ENCODE results near the gene RPS6KA2.
"Not testable (repeated sequence)": the region's sequence is repeated elsewhere in the genome, so short reads cannot be mapped to it uniquely, and the experiment has no call there.

The RPS6KA2 gene

GRCh38 chr6:166636191-166636933, 9.3 kb upstream of the RPS6KA2 start:
- Histone ChIP-seq H3K27ac (ENCODE audit: low read depth, low read length) (no peak overlapping the region), H3K9ac (ENCODE audit: low read depth in 1 of 2, low read length in 2 of 2) (no peak overlapping the region), H3K4me1 (ENCODE audit: control insufficient read depth in 1 of 2, insufficient read depth in 2 of 2, low read length in 2 of 2) (peaks cover 3 to 5% of the 10 kb centered on the region in 2 donors), H3K36me3 (ENCODE audit: control insufficient read depth in 1 of 2, insufficient read depth in 2 of 2, low read length in 2 of 2) (no peaks in the 10 kb centered on the region), H3K9me3 (ENCODE audit: control insufficient read depth in 1 of 2, low read length in 2 of 2) (no peaks in the 10 kb centered on the region), H3K27me3 (ENCODE audit: control insufficient read depth in 1 of 2, insufficient read depth in 2 of 2, low read length in 2 of 2) (peaks cover 0 to 9% of the 10 kb centered on the region in 2 donors), H3K4me3 (ENCODE audit: low read depth in 1 of 2, low read length in 2 of 2) (no peak overlapping the region)

- Histone ChIP-seq H3K4me3 (ENCODE audit: low read depth in 1 of 2, low read length in 2 of 2) (no peak overlapping the region), H3K9me3 (ENCODE audit: control insufficient read depth in 1 of 2, low read length in 2 of 2) (no peaks in the 10 kb centered on the region), H3K9ac (ENCODE audit: low read depth in 1 of 2, low read length in 2 of 2) (no peak overlapping the region), H3K4me1 (ENCODE audit: control insufficient read depth in 1 of 2, insufficient read depth in 2 of 2, low read length in 2 of 2) (peaks cover 0 to 1% of the 10 kb centered on the region in 2 donors), H3K36me3 (ENCODE audit: control insufficient read depth in 1 of 2, insufficient read depth in 2 of 2, low read length in 2 of 2) (no peaks in the 10 kb centered on the region), H3K27me3 (ENCODE audit: control insufficient read depth in 1 of 2, insufficient read depth in 2 of 2, low read length in 2 of 2) (peaks cover 0 to 9% of the 10 kb centered on the region in 2 donors), H3K27ac (ENCODE audit: low read depth, low read length) (no peak overlapping the region)
These were observed 8.2 kb upstream of the RPS6KA2 start for GRCh38 chr6:166635013-166635970.

GRCh38 chr6:166634581-166634980, 7.5 kb upstream of the RPS6KA2 start:
- not testable (repeated sequence) for H3K9ac ChIP-seq (ENCODE audit: low read depth in 1 of 2, low read length in 2 of 2); H3K27me3 ChIP-seq (ENCODE audit: control insufficient read depth in 1 of 2, insufficient read depth in 2 of 2, low read length in 2 of 2); H3K27ac ChIP-seq (ENCODE audit: low read depth, low read length); H3K9me3 ChIP-seq (ENCODE audit: control insufficient read depth in 1 of 2, low read length in 2 of 2); H3K4me1 ChIP-seq (ENCODE audit: control insufficient read depth in 1 of 2, insufficient read depth in 2 of 2, low read length in 2 of 2); H3K36me3 ChIP-seq (ENCODE audit: control insufficient read depth in 1 of 2, insufficient read depth in 2 of 2, low read length in 2 of 2); H3K4me3 ChIP-seq (ENCODE audit: low read depth in 1 of 2, low read length in 2 of 2)

GRCh38 chr6:166633732-166634535, 6.9 kb upstream of the RPS6KA2 start:
- Histone ChIP-seq H3K27ac (ENCODE audit: low read depth, low read length) (no peak overlapping the region), H3K9me3 (ENCODE audit: control insufficient read depth in 1 of 2, low read length in 2 of 2) (no peaks in the 10 kb centered on the region), H3K27me3 (ENCODE audit: control insufficient read depth in 1 of 2, insufficient read depth in 2 of 2, low read length in 2 of 2) (peaks cover 5 to 9% of the 10 kb centered on the region in 2 donors), H3K9ac (ENCODE audit: low read depth in 1 of 2, low read length in 2 of 2) (no peak overlapping the region), H3K36me3 (ENCODE audit: control insufficient read depth in 1 of 2, insufficient read depth in 2 of 2, low read length in 2 of 2) (no peaks in the 10 kb centered on the region), H3K4me3 (ENCODE audit: low read depth in 1 of 2, low read length in 2 of 2) (no peak overlapping the region), H3K4me1 (ENCODE audit: control insufficient read depth in 1 of 2, insufficient read depth in 2 of 2, low read length in 2 of 2) (peaks cover under 1 to 2% of the 10 kb centered on the region in 2 donors)

GRCh38 chr6:166632731-166633130, 5.7 kb upstream of the RPS6KA2 start:
- H3K4me3 ChIP-seq (ENCODE audit: low read depth in 1 of 2, low read length in 2 of 2) = no peak overlapping the region
- H3K27me3 ChIP-seq (ENCODE audit: control insufficient read depth in 1 of 2, insufficient read depth in 2 of 2, low read length in 2 of 2) = peaks cover 0 to 9% of the 10 kb centered on the region in 2 donors
- no peak overlapping the region for H3K27ac ChIP-seq (ENCODE audit: low read depth, low read length)
- no peaks in the 10 kb centered on the region for H3K36me3 ChIP-seq (ENCODE audit: control insufficient read depth in 1 of 2, insufficient read depth in 2 of 2, low read length in 2 of 2)
- no peaks in the 10 kb centered on the region for H3K9me3 ChIP-seq (ENCODE audit: control insufficient read depth in 1 of 2, low read length in 2 of 2)
- H3K9ac ChIP-seq (ENCODE audit: low read depth in 1 of 2, low read length in 2 of 2) = no peak overlapping the region
- peaks cover 10 to 12% of the 10 kb centered on the region in 2 donors for H3K4me1 ChIP-seq (ENCODE audit: control insufficient read depth in 1 of 2, insufficient read depth in 2 of 2, low read length in 2 of 2)

DNA sequence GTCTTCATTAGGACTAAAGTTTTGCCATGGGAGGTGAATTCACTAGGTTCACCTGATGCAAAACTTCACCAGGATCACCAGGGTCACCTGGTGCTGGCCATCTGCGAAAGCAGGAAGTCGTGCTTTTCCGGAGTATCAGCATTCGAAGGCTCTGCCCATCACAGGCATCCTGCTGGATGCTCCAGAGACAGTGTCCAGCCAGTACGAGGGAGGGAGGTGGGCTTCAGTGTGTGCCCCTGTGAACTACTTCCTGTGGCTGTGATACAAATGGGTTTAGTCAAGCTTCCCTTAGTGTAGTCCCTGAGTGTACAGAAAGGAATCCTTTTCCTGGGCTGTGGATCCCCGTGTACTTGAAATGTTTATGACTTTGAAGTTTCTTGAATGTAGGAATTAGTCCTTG, 3.4 kb upstream of the RPS6KA2 start:
- no peak overlapping the region for H3K27ac ChIP-seq (ENCODE audit: low read depth, low read length)
- peaks cover 10 to 20% of the 10 kb centered on the region in 2 donors for H3K4me1 ChIP-seq (ENCODE audit: control insufficient read depth in 1 of 2, insufficient read depth in 2 of 2, low read length in 2 of 2)
- no peaks in the 10 kb centered on the region for H3K9me3 ChIP-seq (ENCODE audit: control insufficient read depth in 1 of 2, low read length in 2 of 2)
- no peaks in the 10 kb centered on the region for H3K36me3 ChIP-seq (ENCODE audit: control insufficient read depth in 1 of 2, insufficient read depth in 2 of 2, low read length in 2 of 2)
- H3K4me3 ChIP-seq (ENCODE audit: low read depth in 1 of 2, low read length in 2 of 2) = no peak overlapping the region
- H3K27me3 ChIP-seq (ENCODE audit: control insufficient read depth in 1 of 2, insufficient read depth in 2 of 2, low read length in 2 of 2) = peaks cover 2 to 9% of the 10 kb centered on the region in 2 donors
- no peak overlapping the region for H3K9ac ChIP-seq (ENCODE audit: low read depth in 1 of 2, low read length in 2 of 2)

DNA sequence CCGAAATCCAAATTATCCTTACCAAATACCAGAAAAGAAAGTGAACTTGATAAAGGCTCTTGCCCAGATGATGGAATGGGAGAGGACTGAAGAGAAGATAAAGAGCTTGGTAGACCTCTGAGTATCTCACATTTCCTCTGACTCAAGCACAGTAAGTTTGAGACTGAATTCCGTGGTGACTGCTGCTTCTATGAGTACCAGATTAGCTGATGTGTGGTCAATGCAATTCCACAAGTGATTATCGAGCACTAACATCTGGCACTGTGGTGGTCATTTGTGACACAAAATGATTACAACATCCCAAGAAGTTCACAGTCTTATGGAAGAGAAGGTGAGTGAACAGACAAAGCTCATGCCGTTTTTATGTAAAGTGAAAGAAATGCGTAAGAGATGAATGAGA, 2.6 kb upstream of the RPS6KA2 start:
- Histone ChIP-seq H3K4me3 (ENCODE audit: low read depth in 1 of 2, low read length in 2 of 2) (no peak overlapping the region), H3K9me3 (ENCODE audit: control insufficient read depth in 1 of 2, low read length in 2 of 2) (no peaks in the 10 kb centered on the region), H3K4me1 (ENCODE audit: control insufficient read depth in 1 of 2, insufficient read depth in 2 of 2, low read length in 2 of 2) (peaks cover 10 to 20% of the 10 kb centered on the region in 2 donors), H3K9ac (ENCODE audit: low read depth in 1 of 2, low read length in 2 of 2) (no peak overlapping the region), H3K27ac (ENCODE audit: low read depth, low read length) (no peak overlapping the region), H3K36me3 (ENCODE audit: control insufficient read depth in 1 of 2, insufficient read depth in 2 of 2, low read length in 2 of 2) (no peaks in the 10 kb centered on the region), H3K27me3 (ENCODE audit: control insufficient read depth in 1 of 2, insufficient read depth in 2 of 2, low read length in 2 of 2) (peaks cover 2 to 9% of the 10 kb centered on the region in 2 donors)

DNA sequence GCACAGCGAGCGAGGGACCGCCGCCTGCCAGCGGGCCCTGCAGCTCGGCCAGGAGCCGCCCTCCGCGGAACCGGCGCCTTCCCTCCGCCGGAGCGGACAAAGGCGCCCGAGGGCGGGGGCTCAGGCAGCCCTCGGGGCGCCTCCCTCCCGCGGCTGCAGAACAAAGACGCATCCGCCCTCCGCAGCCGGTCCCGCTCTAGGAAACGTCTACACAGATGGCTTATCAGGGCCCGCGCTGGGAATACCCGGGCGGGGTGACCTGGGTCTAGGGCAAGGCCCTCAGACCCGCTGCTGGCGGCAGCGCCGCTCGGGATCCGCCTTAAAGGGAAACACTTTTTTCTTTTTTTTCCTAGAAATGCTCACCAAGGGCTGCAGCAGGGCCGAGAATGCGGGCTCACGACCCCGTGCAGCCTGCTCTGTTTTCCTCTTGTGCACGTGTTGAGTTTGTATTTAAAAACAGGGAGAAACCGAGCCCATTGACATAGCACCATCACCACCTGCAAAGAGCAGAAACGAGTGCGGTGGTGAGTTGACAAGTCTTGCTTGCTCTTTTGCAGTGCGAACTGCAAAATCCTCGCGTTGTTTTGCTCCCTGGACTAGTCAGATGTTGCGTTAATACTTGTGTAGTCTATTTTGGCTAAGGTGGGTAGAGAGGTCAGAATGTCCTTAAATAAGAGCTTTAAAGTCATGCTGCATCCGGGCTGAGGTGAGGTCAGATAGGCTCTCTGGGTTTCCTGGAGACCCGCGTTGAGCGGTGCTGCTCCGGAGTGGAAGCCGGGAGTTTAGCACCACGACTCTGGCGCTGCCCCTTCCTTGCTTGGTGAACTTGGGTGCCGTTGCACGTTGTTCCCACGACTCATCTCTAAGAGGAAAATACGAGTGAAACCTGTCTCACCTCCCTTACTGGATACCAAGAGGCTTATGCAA, 1.1 kb upstream of the RPS6KA2 start:
- H3K27me3 ChIP-seq (ENCODE audit: control insufficient read depth in 1 of 2, insufficient read depth in 2 of 2, low read length in 2 of 2) = peaks cover 2 to 9% of the 10 kb centered on the region in 2 donors
- peak overlapping the region; percentile 72 to 74 for H3K4me3 ChIP-seq (ENCODE audit: low read depth in 1 of 2, low read length in 2 of 2)
- no peaks in the 10 kb centered on the region for H3K36me3 ChIP-seq (ENCODE audit: control insufficient read depth in 1 of 2, insufficient read depth in 2 of 2, low read length in 2 of 2)
- H3K4me1 ChIP-seq (ENCODE audit: control insufficient read depth in 1 of 2, insufficient read depth in 2 of 2, low read length in 2 of 2) = peaks cover 14 to 20% of the 10 kb centered on the region in 2 donors
- peak overlapping the region; percentile 81 for H3K27ac ChIP-seq (ENCODE audit: low read depth, low read length)
- H3K9ac ChIP-seq (ENCODE audit: low read depth in 1 of 2, low read length in 2 of 2) = peak overlapping the region; percentile 21 to 54
- H3K9me3 ChIP-seq (ENCODE audit: control insufficient read depth in 1 of 2, low read length in 2 of 2) = no peaks in the 10 kb centered on the region
